Measurements from ENCODE around the gene KLHL33. TPM values are rescaled to one million over a fixed set of nuclear protein-coding genes. Genes with fewer than 3 reads are reported as not detected.

The KLHL33 gene
- total and polyA plus RNA-seq, 10 of the 15 experiments (the other 5 are each of a cell fraction or from before 2014, with no cell fraction given), result 0.01 to 0.16 (median 0.04) TPM; not detected in 5

- H3K27me3 ChIP-seq (replicated peaks in 1 of 2; ENCODE audit: control insufficient read depth in 2 of 2, insufficient read depth in 2 of 2, low read length in 1 of 2), result no peaks in the 10 kb centered on the region
- BruUV-seq (replicated peaks), result no TSS peak
- H3K9me3 ChIP-seq (replicated peaks; ENCODE audit: control insufficient read depth, insufficient read depth, low read length), result no peaks in the 10 kb centered on the region
- no peaks in the 10 kb centered on the region for H4K20me1 ChIP-seq (ENCODE audit: control insufficient read depth, insufficient read depth)
- ATAC-seq, result no peak
- ChIA-PET SMC1A (ENCODE audit: uncharacterized antibody, unreplicated experiment) (interaction anchor here (1.5 kb wide), 1 partner anchor 32 kb away, joined by 5 read pairs; the partner anchor contains the start of gene PIP4P1), RAD21 (ENCODE audit: unreplicated experiment) (interaction anchor here (1.9 kb wide), 1 partner anchor 15 kb away, joined by 5 read pairs; no protein-coding TSS in a partner anchor), POLR2A (interaction anchor here (0.6 kb wide), 1 partner anchor 376 kb away, joined by 3 read pairs; no protein-coding TSS in a partner anchor), CTCF (interaction anchor here (8.6 kb wide), 1 partner anchor 15 kb away, joined by 70 read pairs; no protein-coding TSS in a partner anchor)
- TF ChIP-seq SKIL (IDR thresholded peaks at IDR 0.05; ENCODE audit: low read depth, poor library complexity, severe bottlenecking) (no peak), IRF3 (IDR thresholded peaks at IDR 0.05) (no peak), SMAD5 (IDR thresholded peaks at IDR 0.05; ENCODE audit: low read depth) (no peak), CHD4 (IDR thresholded peaks at IDR 0.05) (no peak), STAT3 (IDR thresholded peaks at IDR 0.05; ENCODE audit: low read depth, low read length) (no peak)
- TF ChIP-seq, protein P1, sequence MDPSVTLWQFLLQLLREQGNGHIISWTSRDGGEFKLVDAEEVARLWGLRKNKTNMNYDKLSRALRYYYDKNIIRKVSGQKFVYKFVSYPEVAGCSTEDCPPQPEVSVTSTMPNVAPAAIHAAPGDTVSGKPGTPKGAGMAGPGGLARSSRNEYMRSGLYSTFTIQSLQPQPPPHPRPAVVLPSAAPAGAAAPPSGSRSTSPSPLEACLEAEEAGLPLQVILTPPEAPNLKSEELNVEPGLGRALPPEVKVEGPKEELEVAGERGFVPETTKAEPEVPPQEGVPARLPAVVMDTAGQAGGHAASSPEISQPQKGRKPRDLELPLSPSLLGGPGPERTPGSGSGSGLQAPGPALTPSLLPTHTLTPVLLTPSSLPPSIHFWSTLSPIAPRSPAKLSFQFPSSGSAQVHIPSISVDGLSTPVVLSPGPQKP (IDR thresholded peaks at IDR 0.05; ENCODE audit: low read depth, low read length), result no peak
- 93% methylated on average over 30 of the region's 30 CpGs for WGBS (ENCODE audit: insufficient coverage, insufficient replicate concordance, low lambda C conversion rate, missing lambda C conversion rate)
- FAIRE-seq, result no peak
- H2AFZ ChIP-seq (ENCODE audit: control insufficient read depth, low read depth, low read length), result no peak overlapping the region
- no peaks in the 10 kb centered on the region for H3K36me3 ChIP-seq (ENCODE audit: control insufficient read depth in 2 of 2, insufficient read depth in 2 of 2, low read length in 1 of 2)
- H3K27ac ChIP-seq (ENCODE audit: control insufficient read depth, insufficient read depth), result no peak overlapping the region
- no peaks in the 10 kb centered on the region for H3K79me2 ChIP-seq (ENCODE audit: control insufficient read depth, insufficient read depth, low read length)
- no peak overlapping the region for H3K9ac ChIP-seq (ENCODE audit: control insufficient read depth, insufficient read depth, low read length)
- intact Hi-C loops (cut with micrococcal nuclease; ENCODE audit: unreplicated experiment), result loop anchor here (2.0 kb wide), 1 partner anchor 25 kb away; the partner anchor contains the start of genes APEX1 and OSGEP
- H3K4me2 ChIP-seq (ENCODE audit: control insufficient read depth, insufficient read depth), result no peak overlapping the region
- no peak for DNase-seq (ENCODE audit: low read depth, low spot score)
- H3K4me3 ChIP-seq, result no peak overlapping the region
- in situ Hi-C loops (cut with MboI), result no loop called here
- H3K4me1 ChIP-seq (ENCODE audit: control insufficient read depth, insufficient read depth, low read length), result peaks cover 18% of the 10 kb centered on the region
These were observed 5.9 kb downstream of the KLHL33 start for GRCh38 chr14:20429801-20430669.

Data from GM12878 (cell line).